HG03575 (cell line): ENCODE results near the gene KIFBP.
"Not testable (repeated sequence)": the region's sequence is repeated elsewhere in the genome, so short reads cannot be mapped to it uniquely, and the experiment has no call there.

ENCODE experiments used
- ATAC-seq: cut with Tn5 transposase; IDR thresholded peaks from one replicate; pipeline ENCODE4 v1.9.1; 2021; ENCODE audit not compliant: unreplicated experiment, insufficient number of reproducible peaks, low FRiP score; ENCODE audit errors: extremely low read depth

The KIFBP gene, protein sequence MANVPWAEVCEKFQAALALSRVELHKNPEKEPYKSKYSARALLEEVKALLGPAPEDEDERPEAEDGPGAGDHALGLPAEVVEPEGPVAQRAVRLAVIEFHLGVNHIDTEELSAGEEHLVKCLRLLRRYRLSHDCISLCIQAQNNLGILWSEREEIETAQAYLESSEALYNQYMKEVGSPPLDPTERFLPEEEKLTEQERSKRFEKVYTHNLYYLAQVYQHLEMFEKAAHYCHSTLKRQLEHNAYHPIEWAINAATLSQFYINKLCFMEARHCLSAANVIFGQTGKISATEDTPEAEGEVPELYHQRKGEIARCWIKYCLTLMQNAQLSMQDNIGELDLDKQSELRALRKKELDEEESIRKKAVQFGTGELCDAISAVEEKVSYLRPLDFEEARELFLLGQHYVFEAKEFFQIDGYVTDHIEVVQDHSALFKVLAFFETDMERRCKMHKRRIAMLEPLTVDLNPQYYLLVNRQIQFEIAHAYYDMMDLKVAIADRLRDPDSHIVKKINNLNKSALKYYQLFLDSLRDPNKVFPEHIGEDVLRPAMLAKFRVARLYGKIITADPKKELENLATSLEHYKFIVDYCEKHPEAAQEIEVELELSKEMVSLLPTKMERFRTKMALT

GRCh38 chr10:68988530-68989316 is at the start of gene KIFBP:
Gene KIFBP, plus strand, starts transcription at chr10:68988803. Its CDS starts 30 bp downstream, at chr10:68988833.
- ATAC-seq, result peak; percentile 43

DNA sequence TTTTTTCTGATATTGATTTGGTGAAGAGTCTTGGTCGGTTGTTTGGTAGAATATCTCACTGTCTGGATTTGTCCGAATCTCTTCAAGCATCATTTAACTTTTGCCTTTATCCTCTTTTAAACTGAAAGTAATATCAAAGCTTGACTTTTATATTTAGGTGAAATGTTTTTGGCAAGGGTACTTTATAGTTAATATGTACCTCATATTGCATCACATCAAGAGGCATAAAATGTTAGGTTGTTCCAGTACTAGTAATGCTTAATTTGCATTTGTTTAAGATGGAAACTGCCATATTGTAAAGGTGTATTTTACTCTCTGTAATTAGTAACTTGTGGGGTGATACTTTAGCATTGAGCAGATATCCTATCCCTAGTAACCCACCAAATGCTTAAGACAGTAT is 49.7 kb upstream of the KIFBP start:
- no peak for ATAC-seq

DNA sequence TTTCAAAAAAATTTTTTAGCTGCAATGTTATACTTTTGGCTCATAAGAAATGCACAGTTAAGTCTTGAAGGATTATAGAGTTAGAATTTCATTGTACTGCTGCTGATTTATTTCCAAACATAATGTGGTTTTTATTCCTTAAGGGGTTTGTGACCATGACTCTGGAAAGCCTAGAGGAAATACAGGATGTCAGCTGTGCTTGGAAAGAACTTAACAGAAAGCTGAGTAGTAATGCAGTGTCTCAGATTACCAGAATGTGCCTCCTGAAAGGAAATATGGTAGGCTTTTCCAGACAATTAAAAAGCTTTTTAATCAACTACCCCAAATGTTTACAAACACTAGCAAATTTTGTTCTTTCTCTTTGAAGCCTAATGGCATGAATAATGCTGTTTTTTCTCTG is 47.7 kb upstream of the KIFBP start:
- ATAC-seq, result not testable (repeated sequence)

- ATAC-seq, result no peak
Observed at GRCh38 chr10:68950598-68950997, 38.0 kb upstream of the KIFBP start.

DNA sequence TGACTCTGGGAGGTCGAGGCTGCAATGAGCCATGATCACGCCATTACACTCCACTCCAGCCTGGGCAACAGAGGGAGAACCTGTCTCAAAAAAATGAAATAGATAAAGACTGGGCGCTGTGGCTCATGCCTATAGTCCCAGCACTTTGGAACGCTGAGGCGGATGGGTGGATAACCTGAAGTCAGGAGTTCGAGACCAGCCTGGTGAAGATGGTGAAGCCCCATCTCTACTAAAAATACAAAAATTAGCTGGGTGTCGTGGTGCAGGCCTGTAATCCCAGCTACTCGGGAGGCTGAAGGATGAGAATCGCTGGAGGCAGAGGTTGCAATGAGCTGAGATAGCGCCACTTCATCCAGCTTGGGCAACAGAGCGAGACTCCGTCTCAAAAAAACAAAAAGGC is 33.7 kb upstream of the KIFBP start:
- no peak for ATAC-seq

DNA sequence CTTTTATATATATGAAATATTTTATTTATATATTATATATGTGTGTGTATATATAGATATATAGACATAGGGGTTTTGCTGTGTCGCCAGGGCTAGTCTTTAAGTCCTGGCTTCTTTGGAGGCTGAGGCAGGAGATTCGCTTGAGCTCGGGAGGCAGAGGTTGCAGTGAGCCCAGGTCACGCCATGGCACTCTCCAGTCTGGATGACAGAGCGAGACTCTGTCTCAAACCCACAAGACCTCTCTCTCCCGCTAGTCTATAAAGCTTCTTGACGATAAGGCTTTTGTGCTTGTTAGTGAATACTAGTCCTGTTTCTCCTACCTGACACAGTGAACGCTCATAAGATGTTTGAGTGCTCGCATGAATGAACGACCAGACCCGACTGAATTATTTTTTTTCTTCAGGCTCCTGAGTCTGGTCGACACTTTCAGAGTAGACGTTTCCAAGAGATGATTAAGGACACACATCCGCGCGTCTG is 33.2 kb upstream of the KIFBP start:
- ATAC-seq, result no peak

- peak; percentile 52 for ATAC-seq
Observed at GRCh38 chr10:68955832-68956532, 32.6 kb upstream of the KIFBP start, which contains the start of gene DDX21. Gene DDX21, plus strand, starts transcription at chr10:68956170. Its CDS starts 56 bp downstream, at chr10:68956226.

DNA sequence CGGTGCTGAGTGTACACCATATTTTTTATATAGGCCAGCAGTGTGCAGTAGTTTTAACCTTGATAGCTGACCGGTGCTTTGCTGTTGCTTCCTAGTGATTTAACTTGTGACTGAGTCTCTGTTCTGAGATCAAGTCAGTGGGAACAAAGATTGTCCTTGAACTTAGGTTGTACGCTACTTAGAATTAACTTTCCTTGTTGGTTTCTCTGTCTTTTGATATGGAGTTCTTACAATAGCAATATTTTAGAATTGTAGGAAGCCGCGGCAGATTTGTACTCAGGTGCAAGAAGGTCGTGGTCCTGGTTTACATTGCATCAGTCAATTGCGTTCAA is 31.4 kb upstream of the KIFBP start:
- ATAC-seq, result no peak

GRCh38 chr10:68957654-68958053 is 30.9 kb upstream of the KIFBP start:
- no peak for ATAC-seq

DNA sequence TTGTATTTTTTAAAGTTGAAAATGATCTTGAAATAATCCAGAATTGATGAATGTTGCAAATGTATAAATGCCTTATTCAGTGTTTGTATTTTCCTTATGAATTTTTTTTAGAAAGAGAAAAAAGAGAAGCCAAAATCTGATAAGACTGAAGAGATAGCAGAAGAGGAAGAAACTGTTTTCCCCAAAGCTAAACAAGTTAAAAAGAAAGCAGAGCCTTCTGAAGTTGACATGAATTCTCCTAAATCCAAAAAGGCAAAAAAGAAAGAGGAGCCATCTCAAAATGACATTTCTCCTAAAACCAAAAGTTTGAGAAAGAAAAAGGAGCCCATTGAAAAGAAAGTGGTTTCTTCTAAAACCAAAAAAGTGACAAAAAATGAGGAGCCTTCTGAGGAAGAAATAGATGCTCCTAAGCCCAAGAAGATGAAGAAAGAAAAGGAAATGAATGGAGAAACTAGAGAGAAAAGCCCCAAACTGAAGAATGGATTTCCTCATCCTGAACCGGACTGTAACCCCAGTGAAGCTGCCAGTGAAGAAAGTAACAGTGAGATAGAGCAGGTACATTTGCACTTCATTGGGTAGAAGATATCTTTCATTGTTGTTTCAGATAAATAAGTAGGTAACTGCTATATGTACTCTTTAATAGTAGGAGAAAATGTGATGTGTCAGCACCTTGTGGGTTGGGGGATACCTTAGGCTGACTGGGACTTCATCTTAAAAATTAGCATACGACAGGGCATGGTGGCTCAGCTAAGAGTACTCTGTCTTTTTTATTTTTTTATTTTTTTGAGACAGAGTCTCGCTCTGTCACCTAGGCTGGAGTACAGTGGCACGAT is 28.7 kb upstream of the KIFBP start:
- ATAC-seq, result no peak

GRCh38 chr10:68963151-68963550 is 25.5 kb upstream of the KIFBP start:
- ATAC-seq, result no peak

- no peak for ATAC-seq
Observed at GRCh38 chr10:68973975-68974374, 14.6 kb upstream of the KIFBP start.

DNA sequence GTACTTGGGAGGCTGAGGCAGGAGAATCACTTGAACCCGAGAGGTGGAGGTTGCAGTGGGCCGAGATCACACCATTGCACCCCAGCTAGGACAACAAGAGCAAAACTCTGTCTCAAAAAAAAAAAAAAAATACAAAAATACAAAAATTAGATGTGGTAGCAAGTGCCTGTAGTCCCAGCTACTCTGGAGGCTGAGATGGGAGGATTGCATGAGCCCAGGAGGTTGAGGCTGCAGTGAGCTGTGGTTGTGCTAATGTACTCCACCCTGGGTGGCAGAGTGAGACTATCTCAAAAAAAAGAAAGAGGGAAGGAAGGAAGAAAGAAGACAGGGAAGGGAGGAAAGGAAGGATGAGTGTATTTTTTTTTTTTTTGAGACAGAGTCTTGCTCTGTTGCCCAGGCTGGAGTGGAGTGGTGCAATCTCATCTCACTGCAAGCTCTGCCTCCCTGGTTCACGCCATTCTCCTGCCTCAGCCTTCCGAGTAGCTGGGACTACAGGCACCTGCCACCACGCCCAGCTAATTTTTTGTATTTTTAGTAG is 12.6 kb upstream of the KIFBP start:
- ATAC-seq, result not testable (repeated sequence)

GRCh38 chr10:68979738-68980137 is 8.9 kb upstream of the KIFBP start:
- not testable (repeated sequence) for ATAC-seq

DNA sequence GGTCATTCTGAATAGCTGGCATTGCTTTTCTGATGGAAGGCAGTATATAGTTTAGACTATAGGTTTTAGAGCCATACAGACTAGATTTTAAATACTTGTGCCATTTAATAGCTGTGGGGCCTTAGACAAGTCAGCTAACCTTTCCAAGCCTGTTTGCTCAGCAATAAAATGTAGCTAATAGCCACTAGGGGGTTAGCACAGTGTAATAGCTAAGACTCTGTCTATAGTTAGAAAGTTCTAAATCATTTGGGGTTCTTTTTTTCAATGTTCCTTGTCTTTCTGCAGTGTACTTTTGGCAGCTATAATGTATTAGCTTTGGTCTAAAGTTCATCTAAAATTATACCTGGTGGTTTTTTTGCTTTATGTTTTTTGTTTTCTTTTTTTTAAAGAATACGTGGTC is 7.5 kb upstream of the KIFBP start:
- no peak for ATAC-seq

DNA sequence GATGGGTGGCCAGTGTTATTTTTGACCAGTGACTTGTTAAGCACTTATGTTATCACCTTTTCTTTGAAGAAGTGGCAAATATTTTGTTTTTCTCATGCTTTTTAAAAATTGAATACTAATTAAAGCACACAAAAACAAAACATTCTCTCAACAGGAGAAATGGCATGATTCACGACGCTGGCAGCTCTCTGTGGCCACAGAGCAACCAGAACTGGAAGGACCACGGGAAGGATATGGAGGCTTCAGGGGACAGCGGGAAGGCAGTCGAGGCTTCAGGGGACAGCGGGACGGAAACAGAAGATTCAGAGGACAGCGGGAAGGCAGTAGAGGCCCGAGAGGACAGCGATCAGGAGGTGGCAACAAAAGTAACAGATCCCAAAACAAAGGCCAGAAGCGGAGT is 6.2 kb upstream of the KIFBP start:
- ATAC-seq, result no peak

DNA sequence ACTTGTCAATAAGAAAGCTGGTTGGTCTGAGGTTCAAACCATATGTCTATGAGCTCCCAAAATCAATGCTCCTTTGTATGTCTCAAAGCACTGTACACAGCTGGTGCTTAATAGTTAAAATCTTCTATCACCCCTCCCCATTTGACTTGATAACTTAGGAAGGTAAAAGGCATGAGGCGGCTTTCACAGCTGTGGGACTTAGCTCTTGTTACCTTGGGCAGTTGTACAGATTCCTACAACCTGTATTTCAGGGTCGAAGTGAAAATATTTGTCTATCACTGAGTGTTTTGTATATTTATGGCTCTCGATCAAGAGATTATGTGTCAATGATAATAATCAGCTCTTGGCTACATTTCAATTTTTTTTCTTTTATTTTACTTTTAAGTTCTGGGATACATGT is 992 bp upstream of the KIFBP start:
- ATAC-seq, result no peak

- no peak for ATAC-seq
Observed at GRCh38 chr10:68989317-68989990, 851 bp downstream of the KIFBP start.
